Peyer's patch (tissue), 4 donors: ENCODE results near the gene MRTFB.
"Not testable (repeated sequence)": the region's sequence is repeated elsewhere in the genome, so short reads cannot be mapped to it uniquely, and the experiment has no call there.

Experiments used
- CTCF ChIP-seq, 6 experiments: fragments of 450-650 bp in 4 of 6; fragments of 200-600 bp in 2 of 6; sonication (generic) in 1 of 6; IDR thresholded peaks; one replicate each; pipeline ENCODE4 v1.5.1; 2017 to 2019; ENCODE audit warnings: antibody characterized with exemption in 6 of 6, mild to moderate bottlenecking in 3 of 6, moderate library complexity in 1 of 6
- POLR2A ChIP-seq, 2 donors: fragments of 450-650 bp; IDR thresholded peaks; one replicate each; pipeline ENCODE4 v1.5.1; 2017; ENCODE audit warnings: antibody characterized with exemption in 2 of 2, mild to moderate bottlenecking in 2 of 2, moderate library complexity in 2 of 2

GRCh38 chr16:14023526-14023925 lies 47.6 kb upstream of the MRTFB start:
- TF ChIP-seq CTCF, POLR2A (IDR thresholded peaks at IDR 0.05): not testable (repeated sequence)
